H1 (cell line): ENCODE results near the gene ARRDC1.

Experiments used
- BRCA1 ChIP-seq: IDR thresholded peaks from 2 replicates; pipeline ENCODE4 v1.6.1; 2012; ENCODE audit warnings: low read depth, low read length, improper control_type of control experiment
- CREB1 ChIP-seq: IDR thresholded peaks from 2 replicates; pipeline ENCODE4 v1.6.1; 2012; ENCODE audit warnings: inconsistent platforms
- CTCF ChIP-seq, 3 experiments: IDR thresholded peaks; 1 replicate in 2 of 3; 2 replicates in 1 of 3; pipeline versions ENCODE4 v1.5.1 to v1.6.1; 2011; ENCODE audit warnings: low read length in 3 of 3, mild to moderate bottlenecking in 3 of 3, inconsistent platforms in 2 of 3, low read depth in 1 of 3, moderate library complexity in 1 of 3; ENCODE audit not compliant: insufficient read depth in 1 of 3; ENCODE audit errors: control extremely low read depth in 1 of 3
- EZH2 ChIP-seq: fragments of 200-600 bp; sonication (generic); IDR thresholded peaks from 2 replicates; pipeline ENCODE4 v1.7.1; 2012; ENCODE audit warnings: low read depth, mild to moderate bottlenecking, moderate library complexity, low read length, inconsistent platforms; ENCODE audit not compliant: severe bottlenecking
- JUND ChIP-seq: IDR thresholded peaks from 2 replicates; pipeline ENCODE4 v1.6.1; 2011; ENCODE audit warnings: mild to moderate bottlenecking, improper control_type of control experiment, low read length
- KDM1A ChIP-seq: fragments of 200-600, 300-600 bp; sonication (generic); IDR thresholded peaks from 2 replicates; pipeline ENCODE4 v1.7.1; 2016; ENCODE audit warnings: mild to moderate bottlenecking, low read length, borderline replicate concordance
- POLR2A ChIP-seq, 2 experiments: IDR thresholded peaks; 1 replicate in 1 of 2; 2 replicates in 1 of 2; pipeline ENCODE4 v1.6.1; 2011; ENCODE audit warnings: low read depth in 2 of 2, low read length in 2 of 2, mild to moderate bottlenecking in 2 of 2; ENCODE audit errors: control extremely low read depth in 1 of 2
- RAD21 ChIP-seq, 2 experiments: IDR thresholded peaks in 1 of 2; conservative IDR thresholded peaks in 1 of 2; 2 replicates each; pipeline ENCODE4 v1.6.1; 2011; ENCODE audit warnings: low read depth in 2 of 2, low read length in 2 of 2, improper control_type of control experiment in 1 of 2, inconsistent platforms in 1 of 2, mild to moderate bottlenecking in 1 of 2, moderate library complexity in 1 of 2
- RNF2 ChIP-seq: fragments of 200-900, 300-1000 bp; sonication (generic); IDR thresholded peaks from 2 replicates; pipeline ENCODE4 v1.7.1; 2016; ENCODE audit warnings: borderline replicate concordance, low read depth, mild to moderate bottlenecking, antibody characterized with exemption, low read length; ENCODE audit not compliant: poor library complexity, severe bottlenecking; ENCODE audit errors: missing control alignments
- SAP30 ChIP-seq: fragments of 300-600 bp; sonication (generic); IDR thresholded peaks from 2 replicates; pipeline ENCODE4 v1.7.1; 2012; ENCODE audit warnings: low read length, moderate library complexity, mild to moderate bottlenecking, inconsistent platforms; ENCODE audit not compliant: insufficient read depth, insufficient replicate concordance
- SIN3A ChIP-seq, 2 experiments: IDR thresholded peaks in 1 of 2; conservative IDR thresholded peaks in 1 of 2; 2 replicates each; pipeline ENCODE4 v1.6.1; 2011 to 2012; ENCODE audit warnings: low read length in 2 of 2, improper control_type of control experiment in 1 of 2, low read depth in 1 of 2, mild to moderate bottlenecking in 1 of 2

DNA sequence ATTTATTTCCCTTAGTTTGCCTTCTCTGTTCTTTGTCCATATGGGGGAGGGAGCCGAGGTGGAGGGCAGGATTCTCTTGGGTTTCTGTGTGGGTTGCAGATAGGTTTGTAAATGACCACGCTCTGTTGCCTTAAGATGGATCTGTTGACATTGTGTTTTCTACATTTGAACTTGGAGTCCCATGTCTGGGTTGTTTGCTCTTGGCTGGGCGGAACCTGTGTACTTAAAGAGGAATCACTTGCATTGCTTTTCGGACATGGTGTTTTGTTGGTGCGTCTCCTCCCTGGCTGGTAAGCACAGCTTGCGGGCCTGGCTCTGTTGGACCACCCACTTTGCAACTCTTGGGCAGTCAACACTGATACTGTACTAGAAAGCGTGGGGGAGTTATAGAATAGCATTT lies 59.2 kb downstream of the ARRDC1 start:
- TF ChIP-seq JUND (no peak), CTCF (IDR thresholded peaks at IDR 0.05; ENCODE audit: control extremely low read depth in 1 of 3, insufficient read depth in 1 of 3, low read depth in 1 of 3, low read length in 3 of 3) (no peak), EZH2 (no peak), RAD21 (IDR thresholded peaks at IDR 0.05 in 1 of 2, conservative IDR thresholded peaks at IDR 0.05 in 1 of 2; ENCODE audit: low read depth in 2 of 2, low read length in 2 of 2) (no peak), RNF2 (no peak), POLR2A (IDR thresholded peaks at IDR 0.05; ENCODE audit: control extremely low read depth in 1 of 2, low read depth in 2 of 2, low read length in 2 of 2) (no peak), SIN3A (conservative IDR thresholded peaks at IDR 0.05 in 1 of 2, IDR thresholded peaks at IDR 0.05 in 1 of 2; ENCODE audit: low read depth in 1 of 2, low read length in 2 of 2) (no peak), KDM1A (no peak), BRCA1 (no peak), CREB1 (no peak), SAP30 (no peak)
